Naive thymus-derived CD8-positive, alpha-beta T cell (primary cell): Measurements from ENCODE around the gene STOML2. TPM values are rescaled to one million over a fixed set of nuclear protein-coding genes. Genes with fewer than 3 reads are reported as not detected.

Source experiments
- ATAC-seq, 2 donors: fragments of 150-1000 bp; cut with Tn5 transposase in 1 of 2; sonication (Bioruptor Pico), chemical (Tn5 transposase) in 1 of 2; 1 replicate in 1 of 2; 2 replicates in 1 of 2; pipeline ENCODE4 v1.10.0; 2021; ENCODE audit warnings: mild to moderate bottlenecking in 2 of 2, moderate library complexity in 2 of 2
- POLR2A ChIA-PET: fragments of 350-600 bp; sonication (Branson Sonifier 250); formaldehyde crosslinking; loops from one replicate; lab custom pipeline; 2021; ENCODE audit warnings: antibody characterized with exemption; lab: Charles Lee
- DNase-seq, 10 donors: peaks; one replicate each; pipeline versions ENCODE4 v3.0.0 to v3.0.0-alpha.2; 2020 to 2022
- H3K27ac Mint-ChIP-seq, 10 donors: one replicate each; pipeline ENCODE4 v1.8.0; 2020 to 2022; ENCODE audit warnings: mild to moderate bottlenecking in 10 of 10, mixed read lengths in 10 of 10, moderate library complexity in 4 of 10, inconsistent platforms in 1 of 10
- H3K27me3 Mint-ChIP-seq, 5 donors: one replicate each; pipeline ENCODE4 v1.8.0; 2021 to 2022; ENCODE audit warnings: mixed read lengths in 5 of 5
- H3K36me3 Mint-ChIP-seq, 3 donors: one replicate each; pipeline ENCODE4 v1.8.0; 2020 to 2022; ENCODE audit warnings: mixed read lengths in 3 of 3, mild to moderate bottlenecking in 2 of 3, inconsistent platforms in 1 of 3
- H3K4me1 Mint-ChIP-seq, 4 donors: one replicate each; pipeline ENCODE4 v1.8.0; 2021 to 2022; ENCODE audit warnings: mixed read lengths in 4 of 4
- H3K4me3 Mint-ChIP-seq, 10 donors: one replicate each; pipeline ENCODE4 v1.8.0; 2020 to 2022; ENCODE audit warnings: mild to moderate bottlenecking in 10 of 10, mixed read lengths in 10 of 10, moderate library complexity in 6 of 10, inconsistent platforms in 1 of 10
- H3K9me3 Mint-ChIP-seq, 9 donors: one replicate each; pipeline ENCODE4 v1.8.0; 2020 to 2022; ENCODE audit warnings: mixed read lengths in 9 of 9, mild to moderate bottlenecking in 3 of 9, inconsistent platforms in 1 of 9, moderate library complexity in 1 of 9
- polyA plus RNA-seq, 3 donors: library from polyadenylated mRNA; unstranded; fragments of 300-500 nt; fragmentation: Illumina TruSeq; gene quantifications; one replicate each; pipeline ENCODE4 v1.2.3, GENCODE V29; 2021
- total RNA-seq, 8 experiments: library from RNA in 2 of 8; stranded (reverse) in 2 of 8; gene quantifications; one replicate each; pipeline ENCODE4 v1.2.3 and lab custom pipeline; 2021 to 2026

Gene STOML2
- total and polyA plus RNA-seq, 5 experiments from 2014 or later: 47.3 to 93.9 (median 86.7) TPM

DNA sequence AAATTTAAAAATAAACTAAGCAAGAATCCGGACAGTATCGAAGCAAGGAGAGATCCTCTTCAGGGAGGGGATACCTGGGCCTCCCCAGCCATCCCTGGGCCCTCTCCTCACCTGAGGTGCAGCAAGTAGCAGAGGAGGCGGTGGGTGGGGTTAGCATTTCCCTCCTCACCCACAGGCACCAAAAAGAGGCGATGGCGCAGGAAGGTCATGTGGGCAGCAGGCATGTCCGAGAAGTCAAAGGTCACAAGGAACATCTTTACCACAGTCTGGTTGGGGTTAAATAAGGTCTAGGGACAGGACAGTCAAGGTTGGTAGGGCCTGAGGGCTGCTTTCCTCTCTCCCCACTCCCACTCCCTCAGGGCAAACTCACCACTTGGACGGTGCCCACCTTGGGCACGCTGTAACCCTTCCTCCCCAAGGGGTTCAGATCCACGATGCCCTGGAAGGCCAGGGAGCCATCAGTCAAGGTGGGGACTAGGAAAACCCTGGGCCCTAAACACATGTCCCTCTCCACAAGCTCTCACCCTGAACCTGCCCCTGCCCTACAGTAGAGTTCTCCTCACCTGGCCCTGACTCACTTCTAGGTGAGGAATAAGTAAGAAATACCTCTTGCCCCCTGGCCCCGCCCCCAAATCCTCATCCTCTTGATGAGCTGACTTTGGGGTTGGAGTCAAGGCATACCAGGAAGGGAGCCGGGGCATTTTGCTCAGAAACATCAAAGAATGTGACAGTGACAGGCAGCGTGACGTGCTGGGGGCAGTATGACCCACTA, 2.8 kb upstream of the STOML2 start:
- POLR2A ChIA-PET: interaction anchor here (0.6 to 2.0 kb wide), 2 partner anchors 9 to 33 kb away, joined by 3 to 6 read pairs; partner anchors contain the start of gene VCP
- peaks cover 23 to 48% (median 41%) of the 10 kb centered on the region in 4 donors for H3K4me1 Mint-ChIP-seq
- peak overlapping the region in 1 of 10 donors; percentile 57 for H3K27ac Mint-ChIP-seq
- H3K4me3 Mint-ChIP-seq: peak overlapping the region in 1 of 10 donors; percentile 43
- no peaks in the 10 kb centered on the region for H3K27me3 Mint-ChIP-seq
- ATAC-seq: no peak
- peaks cover 0 to 28% (median 6%) of the 10 kb centered on the region in 3 donors for H3K36me3 Mint-ChIP-seq
- no peak for DNase-seq
- H3K9me3 Mint-ChIP-seq: no peaks in the 10 kb centered on the region

- Mint-ChIP-seq H3K4me1 (peaks cover 23 to 48% (median 39%) of the 10 kb centered on the region in 4 donors), H3K9me3 (no peaks in the 10 kb centered on the region), H3K27ac (peak overlapping the region in 3 of 10 donors; percentile 6 to 19 (median 8)), H3K36me3 (peaks cover 0 to 34% (median 9%) of the 10 kb centered on the region in 3 donors), H3K4me3 (no peak overlapping the region), H3K27me3 (no peaks in the 10 kb centered on the region)
- DNase-seq (no peak), ATAC-seq (no peak)
- POLR2A ChIA-PET: interaction anchor here (0.9 to 3.4 kb wide), 2 partner anchors 9 to 10 kb away, joined by 3 to 26 read pairs; partner anchors contain the start of genes ATOSB and PIGO
These were observed 2.2 kb upstream of the STOML2 start for GRCh38 chr9:35105126-35105525.

DNA sequence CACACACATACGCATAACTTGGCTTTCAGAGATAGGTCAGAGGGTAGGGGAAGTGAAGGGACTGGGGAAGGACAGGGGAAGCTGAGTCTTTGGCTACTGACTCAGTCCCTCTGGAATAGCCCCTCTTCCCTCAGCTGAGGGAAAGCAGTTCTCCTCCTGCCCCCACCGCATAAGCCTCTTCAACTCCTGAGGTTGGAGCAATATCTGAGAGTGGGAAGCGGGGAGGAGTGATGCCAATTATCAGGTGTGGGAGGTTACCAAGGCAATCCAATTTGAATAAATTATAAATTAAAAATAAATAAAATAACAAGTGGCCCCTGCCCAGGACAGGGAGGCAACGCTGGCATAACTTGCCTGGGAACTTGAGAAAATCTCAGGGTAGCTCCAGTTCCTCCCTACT, 1.7 kb upstream of the STOML2 start:
- no peaks in the 10 kb centered on the region for H3K9me3 Mint-ChIP-seq
- no peak for DNase-seq
- peak overlapping the region in 7 of 10 donors; percentile 20 to 99 (median 95) for H3K27ac Mint-ChIP-seq
- POLR2A ChIA-PET: interaction anchor here (0.9 to 4.4 kb wide), 4 partner anchors 8 to 57 kb away, joined by 3 to 30 read pairs (median 14); partner anchors contain the start of genes ATOSB, PIGO, UNC13B and VCP
- no peak overlapping the region for H3K4me3 Mint-ChIP-seq
- H3K4me1 Mint-ChIP-seq: peaks cover 21 to 49% (median 35%) of the 10 kb centered on the region in 4 donors
- no peaks in the 10 kb centered on the region for H3K27me3 Mint-ChIP-seq
- ATAC-seq: no peak
- peaks cover 0 to 40% (median 9%) of the 10 kb centered on the region in 3 donors for H3K36me3 Mint-ChIP-seq

DNA sequence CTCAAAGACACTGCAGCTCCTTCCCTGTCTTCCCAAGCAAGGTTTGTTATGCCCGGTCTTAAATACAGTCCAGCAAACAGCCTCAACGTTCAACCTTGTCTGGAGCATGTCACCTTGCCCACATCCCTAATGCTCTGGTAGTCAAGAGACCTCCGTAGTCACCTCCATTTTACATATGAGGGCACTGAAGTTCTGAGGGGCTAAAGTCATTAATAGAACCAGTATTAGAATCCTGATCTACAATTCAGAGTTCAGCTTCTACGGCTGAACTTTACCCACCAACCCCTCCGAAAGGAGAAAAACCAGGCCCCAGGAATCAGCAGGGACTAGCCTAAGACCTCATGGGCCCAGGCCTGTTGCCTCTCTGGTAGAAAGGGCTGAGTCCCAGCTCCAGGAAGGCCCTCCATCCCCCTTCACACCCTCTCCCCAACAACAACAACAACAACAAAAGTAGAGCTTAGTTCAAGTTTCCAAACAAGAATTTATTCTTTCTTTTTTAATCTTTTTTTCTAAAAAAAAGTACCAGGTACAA, 795 bp upstream of the STOML2 start:
- Mint-ChIP-seq H3K9me3 (no peaks in the 10 kb centered on the region), H3K27ac (peak overlapping the region; percentile 95 to 100 (median 99)), H3K36me3 (peaks cover 0 to 47% (median 11%) of the 10 kb centered on the region in 3 donors), H3K4me1 (peaks cover 20 to 44% (median 33%) of the 10 kb centered on the region in 4 donors), H3K27me3 (no peaks in the 10 kb centered on the region), H3K4me3 (peak overlapping the region; percentile 88 to 97 (median 93))
- ATAC-seq (peak in 1 of 2 donors; percentile 31), DNase-seq (no peak)
- POLR2A ChIA-PET: interaction anchor here (0.7 to 4.4 kb wide), 7 partner anchors 8 to 711 kb away, joined by 3 to 30 read pairs (median 26); partner anchors contain the start of genes ATOSB, FANCG, HINT2 and UNC13B

DNA sequence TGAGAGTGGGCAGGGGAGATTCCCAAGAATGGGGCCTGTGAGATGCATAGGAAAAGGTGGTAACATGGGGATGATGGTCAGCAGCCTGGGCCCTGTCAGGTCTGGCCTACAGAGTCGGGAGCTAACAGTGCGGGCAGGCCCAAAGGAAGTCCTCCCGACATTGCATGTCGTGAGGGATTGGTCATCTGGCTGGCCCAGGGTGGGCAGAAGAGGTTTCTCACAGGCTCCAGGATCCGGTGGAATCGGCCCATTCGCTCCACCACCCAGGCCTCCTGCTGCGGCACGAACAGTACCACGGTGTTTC, 514 bp downstream of the STOML2 start:
- Mint-ChIP-seq H3K4me3 (peak overlapping the region; percentile 88 to 97 (median 93)), H3K36me3 (peaks cover 0 to 41% (median 11%) of the 10 kb centered on the region in 3 donors), H3K4me1 (peaks cover 20 to 44% (median 34%) of the 10 kb centered on the region in 4 donors), H3K27me3 (no peaks in the 10 kb centered on the region), H3K9me3 (no peaks in the 10 kb centered on the region), H3K27ac (peak overlapping the region; percentile 95 to 100 (median 99))
- peak in 1 of 2 donors; percentile 13 for ATAC-seq
- DNase-seq: no peak
- POLR2A ChIA-PET: interaction anchor here (0.9 to 4.4 kb wide), 5 partner anchors 9 to 30 kb away, joined by 3 to 30 read pairs (median 28); partner anchors contain the start of genes ATOSB, FANCG and VCP

DNA sequence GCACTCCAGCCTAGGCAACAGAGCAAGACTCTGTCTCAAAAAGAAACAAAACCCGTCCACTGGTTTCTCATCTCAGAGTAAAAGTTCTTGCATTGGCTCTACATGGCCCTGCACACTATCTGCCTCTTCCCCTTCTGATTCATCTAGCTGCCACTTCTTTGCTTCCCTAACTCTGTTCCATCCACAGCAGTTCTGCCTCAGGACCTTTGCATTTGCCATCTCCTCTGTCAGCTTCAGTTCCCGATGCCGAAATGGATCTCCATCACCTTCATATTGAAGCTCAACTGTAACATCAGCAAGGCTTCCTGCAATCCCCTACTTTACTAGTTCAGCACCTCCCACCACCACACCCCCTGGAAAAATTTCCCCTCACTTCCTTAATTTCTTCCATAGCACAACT, 5.4 kb downstream of the STOML2 start:
- Mint-ChIP-seq H3K27me3 (no peaks in the 10 kb centered on the region), H3K36me3 (peaks cover 0 to 44% (median 5%) of the 10 kb centered on the region in 3 donors), H3K9me3 (no peaks in the 10 kb centered on the region), H3K27ac (peak overlapping the region in 5 of 10 donors; percentile 22 to 81 (median 47)), H3K4me1 (peaks cover 23 to 64% (median 50%) of the 10 kb centered on the region in 4 donors), H3K4me3 (peak overlapping the region in 5 of 10 donors; percentile 11 to 77 (median 50))
- DNase-seq: no peak
- ATAC-seq: no peak
- POLR2A ChIA-PET: interaction anchor here (0.6 to 4.8 kb wide), 5 partner anchors 14 to 592 kb away, joined by 3 to 52 read pairs (median 3); partner anchors contain the start of genes FANCG and VCP

DNA sequence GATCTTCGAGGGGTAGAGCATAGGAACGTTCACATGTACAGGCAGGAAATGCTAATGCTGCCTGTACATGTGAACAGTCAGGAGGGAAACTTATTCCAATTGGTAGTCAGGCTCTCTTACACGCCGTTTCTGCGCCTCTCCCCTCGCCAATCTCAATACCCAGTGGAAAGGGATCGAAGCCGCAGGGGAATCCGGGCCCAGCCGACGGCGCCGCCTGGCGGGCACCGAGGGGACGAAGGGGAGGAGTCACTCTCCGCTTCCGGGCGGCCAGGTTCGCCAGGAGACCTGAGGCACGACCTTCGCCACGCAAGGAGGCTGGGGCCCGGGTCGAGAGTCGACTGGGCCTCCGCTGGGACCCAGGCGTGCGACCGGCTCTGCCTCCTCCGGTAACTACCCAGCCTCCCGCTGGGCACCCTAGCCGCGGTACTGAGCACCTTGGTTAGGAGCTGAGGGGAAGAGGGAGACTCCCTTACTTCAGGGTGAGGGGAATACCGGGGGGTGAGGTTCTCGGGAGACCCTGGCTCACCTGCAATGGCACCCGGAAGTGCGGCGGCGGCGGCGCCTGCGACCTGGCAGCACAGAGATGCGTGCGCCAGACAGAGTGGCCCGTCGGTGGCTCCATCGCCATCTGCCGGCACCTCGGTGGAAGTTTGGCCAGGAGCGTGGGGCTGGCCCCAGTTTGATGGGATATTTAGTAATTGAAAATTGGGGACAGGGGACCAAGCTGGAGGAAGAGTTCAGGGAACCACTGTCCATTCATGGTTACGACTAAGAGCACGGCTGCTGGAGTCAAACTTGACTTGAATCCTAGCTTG, 6.7 kb downstream of the STOML2 start, which contains the start of gene PIGO:
TSS of gene PIGO (minus strand) at position 557 of the 815 bp plus-strand sequence. CDS start 1,026 bp downstream, outside the sequence.
- peak; percentile 90 to 92 for ATAC-seq
- Mint-ChIP-seq H3K36me3 (peaks cover 0 to 56% (median 8%) of the 10 kb centered on the region in 3 donors), H3K27ac (peak within 1 kb of the TSS; percentile 86 to 98 (median 95)), H3K9me3 (no peaks in the 10 kb centered on the region), H3K4me1 (peaks cover 18 to 51% (median 37%) of the 10 kb centered on the region in 4 donors), H3K27me3 (no peaks in the 10 kb centered on the region), H3K4me3 (peak within 1 kb of the TSS; percentile 83 to 93 (median 87))
- peak; percentile 83 to 94 (median 88) for DNase-seq
- POLR2A ChIA-PET: interaction anchor here (0.8 to 4.8 kb wide), 8 partner anchors 9 to 508 kb away, joined by 3 to 52 read pairs (median 6); partner anchors contain the start of genes DNAJB5, FANCG and VCP

GRCh38 chr9:35091536-35091935, 11.4 kb downstream of the STOML2 start:
- Mint-ChIP-seq H3K4me3 (no peak overlapping the region), H3K9me3 (no peaks in the 10 kb centered on the region), H3K27me3 (no peaks in the 10 kb centered on the region), H3K27ac (no peak overlapping the region), H3K36me3 (peaks cover 0 to 70% (median 6%) of the 10 kb centered on the region in 3 donors), H3K4me1 (peaks cover 11 to 36% (median 26%) of the 10 kb centered on the region in 4 donors)
- ATAC-seq (no peak), DNase-seq (no peak)
- POLR2A ChIA-PET: interaction anchor here (1.6 to 3.3 kb wide), 2 partner anchors 12 to 19 kb away, joined by 6 to 23 read pairs; partner anchors contain the start of genes FANCG and VCP

DNA sequence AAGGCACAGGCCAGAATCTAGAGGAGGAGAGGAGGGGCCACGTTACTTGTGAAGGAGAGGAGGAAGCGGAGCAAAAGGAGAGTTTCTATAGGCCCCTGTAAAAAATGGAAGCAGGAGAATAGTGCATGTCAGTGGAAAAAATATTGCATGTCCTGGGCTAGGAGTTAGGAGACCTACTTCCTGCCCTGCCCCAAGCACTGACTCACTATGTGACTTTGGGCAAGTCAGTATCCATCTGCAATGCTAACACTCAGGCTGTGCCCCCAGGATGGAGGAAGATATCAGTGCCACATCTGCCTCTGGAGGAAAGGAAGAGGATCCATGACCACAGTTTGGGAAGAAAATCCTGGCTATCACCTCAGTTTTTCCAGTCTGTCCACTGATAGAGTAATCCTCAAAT, 13.5 kb downstream of the STOML2 start:
- H3K4me3 Mint-ChIP-seq: no peak overlapping the region

DNA sequence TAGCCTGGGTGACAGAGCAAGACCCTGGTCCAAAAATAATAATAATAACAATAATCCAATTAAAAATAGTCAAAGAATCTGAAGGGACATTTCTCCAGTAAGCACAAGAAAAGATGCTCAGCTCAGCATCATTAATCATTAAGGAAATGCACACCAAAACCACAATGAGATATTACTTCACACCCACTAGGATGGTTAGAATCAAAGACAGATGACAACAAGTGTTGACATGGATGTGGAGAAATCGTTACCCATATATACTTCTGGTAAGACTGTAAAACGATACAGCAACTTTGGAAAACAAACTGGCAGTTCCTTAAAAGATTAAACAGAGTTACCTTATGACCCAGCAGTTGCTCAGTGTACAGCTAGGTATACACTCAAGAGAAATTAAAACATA, 17.9 kb downstream of the STOML2 start:
- DNase-seq: no peak
- Mint-ChIP-seq H3K27me3 (no peaks in the 10 kb centered on the region), H3K4me1 (peaks cover 1 to 4% (median 3%) of the 10 kb centered on the region in 4 donors), H3K9me3 (no peaks in the 10 kb centered on the region), H3K27ac (no peak overlapping the region), H3K4me3 (no peak overlapping the region), H3K36me3 (peaks cover 0 to 33% (median 2%) of the 10 kb centered on the region in 3 donors)
- ATAC-seq: no peak
- POLR2A ChIA-PET: interaction anchor here (0.6 to 1.0 kb wide), 2 partner anchors 10 to 13 kb away, joined by 3 to 6 read pairs; partner anchors contain the start of gene VCP

More for the DNA sequence above, 13.5 kb downstream of the STOML2 start:
- H3K9me3 Mint-ChIP-seq: no peaks in the 10 kb centered on the region
- POLR2A ChIA-PET: no interaction called here
- peaks cover 0 to 71% (median 6%) of the 10 kb centered on the region in 3 donors for H3K36me3 Mint-ChIP-seq
- ATAC-seq: no peak
- DNase-seq: no peak
- H3K4me1 Mint-ChIP-seq: peaks cover under 1 to 17% (median 9%) of the 10 kb centered on the region in 4 donors
- peak overlapping the region in 1 of 10 donors; percentile 65 for H3K27ac Mint-ChIP-seq
- no peaks in the 10 kb centered on the region for H3K27me3 Mint-ChIP-seq
